Panc1 (cell line): ENCODE data around the gene RNF130.

Source experiments
- POLR2AphosphoS5 ChIP-seq: IDR thresholded peaks from 2 replicates; pipeline ENCODE4 v1.6.1; 2012; ENCODE audit warnings: mild to moderate bottlenecking, low read depth, low read length, moderate library complexity
- SIN3A ChIP-seq: IDR thresholded peaks from 2 replicates; pipeline ENCODE4 v1.6.1; 2012; ENCODE audit warnings: low read depth, mild to moderate bottlenecking, low read length, moderate library complexity, borderline replicate concordance; ENCODE audit not compliant: insufficient read depth
- TCF7L2 ChIP-seq: IDR thresholded peaks from 2 replicates; pipeline ENCODE4 v1.6.1; 2011; ENCODE audit warnings: mild to moderate bottlenecking, low read depth, low read length, inconsistent platforms
- TF ChIP-seq, protein P1 (sequence below): fragments of 450-650 bp; IDR thresholded peaks from 2 replicates; pipeline ENCODE4 v1.5.1; 2017; ENCODE audit warnings: mild to moderate bottlenecking
- TF ChIP-seq, protein P2 (sequence below), 2 experiments: IDR thresholded peaks; 2 replicates each; pipeline ENCODE4 v1.6.1; 2011 to 2012; ENCODE audit warnings: low read depth in 2 of 2, control low read depth in 1 of 2, low read length in 1 of 2, mild to moderate bottlenecking in 1 of 2, moderate library complexity in 1 of 2; ENCODE audit not compliant: insufficient read depth in 1 of 2

DNA sequence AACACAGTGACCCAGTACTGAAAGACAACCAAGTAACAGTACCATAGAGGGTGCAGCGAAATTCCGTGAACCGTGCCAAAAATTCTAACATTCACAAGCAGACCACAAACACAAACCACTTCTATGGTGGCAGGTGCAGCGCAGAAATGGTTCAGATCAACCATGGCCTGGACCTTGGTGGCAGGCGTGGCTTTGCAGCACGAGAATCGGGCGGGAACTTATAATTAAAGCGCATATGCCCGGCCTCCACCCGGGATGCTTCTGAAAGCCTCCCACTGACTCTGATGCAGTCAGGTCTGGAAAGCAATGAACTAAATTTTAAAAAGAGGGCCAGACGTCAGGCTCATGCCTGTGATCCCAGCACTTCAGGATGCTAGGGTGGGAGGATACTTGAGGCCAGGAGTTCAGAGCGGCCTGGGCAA, 95.8 kb downstream of the RNF130 start:
- TF ChIP-seq, protein P1, sequence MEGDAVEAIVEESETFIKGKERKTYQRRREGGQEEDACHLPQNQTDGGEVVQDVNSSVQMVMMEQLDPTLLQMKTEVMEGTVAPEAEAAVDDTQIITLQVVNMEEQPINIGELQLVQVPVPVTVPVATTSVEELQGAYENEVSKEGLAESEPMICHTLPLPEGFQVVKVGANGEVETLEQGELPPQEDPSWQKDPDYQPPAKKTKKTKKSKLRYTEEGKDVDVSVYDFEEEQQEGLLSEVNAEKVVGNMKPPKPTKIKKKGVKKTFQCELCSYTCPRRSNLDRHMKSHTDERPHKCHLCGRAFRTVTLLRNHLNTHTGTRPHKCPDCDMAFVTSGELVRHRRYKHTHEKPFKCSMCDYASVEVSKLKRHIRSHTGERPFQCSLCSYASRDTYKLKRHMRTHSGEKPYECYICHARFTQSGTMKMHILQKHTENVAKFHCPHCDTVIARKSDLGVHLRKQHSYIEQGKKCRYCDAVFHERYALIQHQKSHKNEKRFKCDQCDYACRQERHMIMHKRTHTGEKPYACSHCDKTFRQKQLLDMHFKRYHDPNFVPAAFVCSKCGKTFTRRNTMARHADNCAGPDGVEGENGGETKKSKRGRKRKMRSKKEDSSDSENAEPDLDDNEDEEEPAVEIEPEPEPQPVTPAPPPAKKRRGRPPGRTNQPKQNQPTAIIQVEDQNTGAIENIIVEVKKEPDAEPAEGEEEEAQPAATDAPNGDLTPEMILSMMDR, result no peak
- no peak for TF ChIP-seq POLR2AphosphoS5
- TF ChIP-seq, protein P2, sequence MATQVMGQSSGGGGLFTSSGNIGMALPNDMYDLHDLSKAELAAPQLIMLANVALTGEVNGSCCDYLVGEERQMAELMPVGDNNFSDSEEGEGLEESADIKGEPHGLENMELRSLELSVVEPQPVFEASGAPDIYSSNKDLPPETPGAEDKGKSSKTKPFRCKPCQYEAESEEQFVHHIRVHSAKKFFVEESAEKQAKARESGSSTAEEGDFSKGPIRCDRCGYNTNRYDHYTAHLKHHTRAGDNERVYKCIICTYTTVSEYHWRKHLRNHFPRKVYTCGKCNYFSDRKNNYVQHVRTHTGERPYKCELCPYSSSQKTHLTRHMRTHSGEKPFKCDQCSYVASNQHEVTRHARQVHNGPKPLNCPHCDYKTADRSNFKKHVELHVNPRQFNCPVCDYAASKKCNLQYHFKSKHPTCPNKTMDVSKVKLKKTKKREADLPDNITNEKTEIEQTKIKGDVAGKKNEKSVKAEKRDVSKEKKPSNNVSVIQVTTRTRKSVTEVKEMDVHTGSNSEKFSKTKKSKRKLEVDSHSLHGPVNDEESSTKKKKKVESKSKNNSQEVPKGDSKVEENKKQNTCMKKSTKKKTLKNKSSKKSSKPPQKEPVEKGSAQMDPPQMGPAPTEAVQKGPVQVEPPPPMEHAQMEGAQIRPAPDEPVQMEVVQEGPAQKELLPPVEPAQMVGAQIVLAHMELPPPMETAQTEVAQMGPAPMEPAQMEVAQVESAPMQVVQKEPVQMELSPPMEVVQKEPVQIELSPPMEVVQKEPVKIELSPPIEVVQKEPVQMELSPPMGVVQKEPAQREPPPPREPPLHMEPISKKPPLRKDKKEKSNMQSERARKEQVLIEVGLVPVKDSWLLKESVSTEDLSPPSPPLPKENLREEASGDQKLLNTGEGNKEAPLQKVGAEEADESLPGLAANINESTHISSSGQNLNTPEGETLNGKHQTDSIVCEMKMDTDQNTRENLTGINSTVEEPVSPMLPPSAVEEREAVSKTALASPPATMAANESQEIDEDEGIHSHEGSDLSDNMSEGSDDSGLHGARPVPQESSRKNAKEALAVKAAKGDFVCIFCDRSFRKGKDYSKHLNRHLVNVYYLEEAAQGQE (IDR thresholded peaks at IDR 0.05; ENCODE audit: insufficient read depth in 1 of 2, low read depth in 2 of 2, low read length in 1 of 2), result no peak
- TF ChIP-seq TCF7L2, result no peak
- TF ChIP-seq SIN3A, result no peak
